Keratinocyte (primary cell): Measurements from ENCODE around the gene KCNQ2.

Source experiments
- EZH2 ChIP-seq: IDR thresholded peaks from one replicate; pipeline ENCODE4 v1.6.1; 2012; ENCODE audit warnings: inconsistent platforms, mild to moderate bottlenecking, low read length, moderate library complexity
- TF ChIP-seq, protein P1 (sequence below), 3 experiments: IDR thresholded peaks in 1 of 3; conservative IDR thresholded peaks in 1 of 3; optimal IDR thresholded peaks in 1 of 3; 2 replicates in 2 of 3; 3 replicates in 1 of 3; pipeline versions ENCODE3 to v1.5.1; 2011; ENCODE audit warnings: low read length in 3 of 3, mild to moderate bottlenecking in 3 of 3, moderate library complexity in 2 of 3, control low read depth in 1 of 3, inconsistent platforms in 1 of 3; ENCODE audit not compliant: insufficient read depth in 2 of 3; ENCODE audit errors: extremely low read depth in 1 of 3

DNA sequence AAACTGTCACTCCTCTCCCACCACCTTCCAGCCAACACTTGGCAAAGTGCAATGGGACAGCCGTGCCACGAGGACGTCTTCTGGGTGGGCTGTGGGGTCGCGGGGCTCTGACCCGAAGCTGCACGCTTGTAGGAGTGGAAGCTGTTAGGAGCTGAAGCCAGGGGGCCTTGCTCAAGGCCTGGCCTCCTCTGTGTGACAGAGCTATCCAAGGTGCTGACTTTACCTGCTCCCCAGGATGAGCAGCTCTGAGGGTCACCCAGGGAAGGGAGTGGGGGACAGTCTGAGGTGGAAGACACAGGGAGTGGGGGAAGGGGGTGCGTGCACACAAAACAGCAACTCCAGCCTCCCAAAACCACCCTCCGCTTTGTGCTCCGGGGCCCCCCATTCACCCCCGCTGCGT lies 93.8 kb downstream of the KCNQ2 start:
- TF ChIP-seq, protein P1, sequence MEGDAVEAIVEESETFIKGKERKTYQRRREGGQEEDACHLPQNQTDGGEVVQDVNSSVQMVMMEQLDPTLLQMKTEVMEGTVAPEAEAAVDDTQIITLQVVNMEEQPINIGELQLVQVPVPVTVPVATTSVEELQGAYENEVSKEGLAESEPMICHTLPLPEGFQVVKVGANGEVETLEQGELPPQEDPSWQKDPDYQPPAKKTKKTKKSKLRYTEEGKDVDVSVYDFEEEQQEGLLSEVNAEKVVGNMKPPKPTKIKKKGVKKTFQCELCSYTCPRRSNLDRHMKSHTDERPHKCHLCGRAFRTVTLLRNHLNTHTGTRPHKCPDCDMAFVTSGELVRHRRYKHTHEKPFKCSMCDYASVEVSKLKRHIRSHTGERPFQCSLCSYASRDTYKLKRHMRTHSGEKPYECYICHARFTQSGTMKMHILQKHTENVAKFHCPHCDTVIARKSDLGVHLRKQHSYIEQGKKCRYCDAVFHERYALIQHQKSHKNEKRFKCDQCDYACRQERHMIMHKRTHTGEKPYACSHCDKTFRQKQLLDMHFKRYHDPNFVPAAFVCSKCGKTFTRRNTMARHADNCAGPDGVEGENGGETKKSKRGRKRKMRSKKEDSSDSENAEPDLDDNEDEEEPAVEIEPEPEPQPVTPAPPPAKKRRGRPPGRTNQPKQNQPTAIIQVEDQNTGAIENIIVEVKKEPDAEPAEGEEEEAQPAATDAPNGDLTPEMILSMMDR (optimal IDR thresholded peaks at IDR 0.05 in 1 of 3, IDR thresholded peaks at IDR 0.05 in 1 of 3, conservative IDR thresholded peaks at IDR 0.05 in 1 of 3; ENCODE audit: extremely low read depth in 1 of 3, insufficient read depth in 2 of 3, low read length in 3 of 3), result no peak
- no peak for TF ChIP-seq EZH2
